ENCODE data around the gene VRK1.
"Not testable (repeated sequence)": the region's sequence is repeated elsewhere in the genome, so short reads cannot be mapped to it uniquely, and the experiment has no call there.

VRK1 gene

DNA sequence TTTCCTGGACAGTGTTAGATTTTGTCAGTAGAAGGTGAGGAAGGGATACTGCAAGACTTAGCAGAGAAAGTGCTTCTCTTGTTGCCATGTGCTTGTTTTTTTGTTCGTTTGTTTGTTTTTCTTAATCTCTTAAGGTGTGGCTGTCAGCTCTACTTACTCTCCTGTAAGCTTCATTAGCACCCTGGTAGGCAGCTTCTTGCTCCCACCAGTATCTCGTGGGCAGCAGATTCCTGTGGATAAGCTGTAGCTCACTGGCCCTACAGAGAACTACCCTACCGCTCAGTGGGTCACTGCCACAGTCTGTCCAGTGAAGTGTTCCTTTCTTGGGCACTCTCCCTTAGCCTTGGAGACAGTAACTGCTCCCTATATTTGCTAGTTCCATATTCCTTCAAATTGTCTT is 30.1 kb downstream of the VRK1 start:
- DNase-seq = peak; percentile 44

DNA sequence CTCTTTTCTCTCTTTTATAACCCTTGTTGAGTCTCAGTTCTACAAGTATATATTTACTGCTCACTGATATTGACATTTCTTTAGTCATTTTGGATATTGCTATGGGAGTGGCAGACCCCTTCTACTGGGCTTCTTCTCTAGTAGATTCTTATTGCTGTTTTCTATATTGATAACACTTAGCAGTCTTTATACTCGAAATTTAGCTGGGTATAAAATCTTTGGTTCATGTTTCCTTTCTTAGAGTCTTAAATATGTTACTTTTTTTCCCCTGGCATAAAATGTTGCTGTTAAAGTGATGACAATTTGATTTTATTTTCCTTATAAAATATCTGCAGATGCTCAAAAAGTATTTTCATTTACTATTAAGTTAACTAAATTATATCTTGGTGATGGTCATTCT is 32.6 kb downstream of the VRK1 start:
- no peak for DNase-seq

DNA sequence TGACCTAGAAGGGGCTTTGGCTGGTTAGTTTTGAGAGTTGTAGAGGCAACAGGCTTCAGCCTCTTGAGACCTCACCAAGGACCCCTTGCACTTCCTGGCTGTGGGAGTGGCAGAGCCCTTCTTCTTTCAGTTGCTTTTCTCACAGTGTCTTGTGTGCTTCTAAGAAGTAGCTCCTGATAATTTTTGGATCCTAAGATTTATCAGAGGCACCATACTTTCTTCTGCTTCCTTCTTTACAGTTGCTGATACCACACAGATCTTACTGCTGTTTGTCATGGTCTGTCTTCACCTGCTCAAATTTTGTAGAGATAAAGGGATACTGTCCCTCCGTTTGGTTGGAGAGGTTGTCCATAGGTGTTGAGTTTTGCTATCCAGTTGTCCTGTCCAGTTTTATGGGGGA is 33.8 kb downstream of the VRK1 start:
- DNase-seq = no peak

DNA sequence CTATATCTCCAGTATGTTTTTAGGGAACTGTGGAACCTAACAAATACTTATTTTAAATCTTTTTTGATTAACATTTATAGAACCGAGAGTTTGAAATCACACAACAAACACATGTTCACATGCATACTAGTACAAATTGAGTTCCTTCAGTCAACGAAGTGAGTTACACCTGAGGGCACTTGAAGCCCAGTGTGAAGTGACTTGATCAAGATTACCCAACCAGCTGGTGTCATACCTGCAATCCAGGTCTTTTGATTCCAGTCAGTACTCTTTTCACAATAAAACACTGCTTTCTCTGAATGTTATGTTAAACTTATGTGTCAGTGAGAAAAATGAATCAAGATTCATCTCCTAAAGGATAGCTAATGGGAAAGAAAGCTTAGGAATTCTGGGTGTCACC is 35.2 kb downstream of the VRK1 start:
- no peak for DNase-seq

DNA sequence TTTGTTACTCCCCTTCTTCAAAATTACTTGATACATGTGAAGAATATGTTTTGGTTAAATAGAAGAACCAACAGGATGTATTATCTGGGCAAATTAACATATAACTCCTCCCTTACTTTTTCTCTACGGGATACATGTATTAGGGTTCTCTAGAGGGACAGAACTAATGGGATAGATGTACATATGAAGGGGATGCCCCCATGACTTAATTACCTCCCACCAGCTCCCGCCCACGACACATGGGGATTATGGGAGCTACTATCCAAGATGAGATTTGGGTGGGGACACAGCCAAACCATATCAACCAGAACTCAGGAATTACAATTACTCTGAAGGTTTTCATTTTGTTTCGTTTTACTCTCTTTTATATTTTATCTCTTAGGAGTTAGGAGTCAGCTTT is 41.3 kb downstream of the VRK1 start:
- DNase-seq = no peak

DNA sequence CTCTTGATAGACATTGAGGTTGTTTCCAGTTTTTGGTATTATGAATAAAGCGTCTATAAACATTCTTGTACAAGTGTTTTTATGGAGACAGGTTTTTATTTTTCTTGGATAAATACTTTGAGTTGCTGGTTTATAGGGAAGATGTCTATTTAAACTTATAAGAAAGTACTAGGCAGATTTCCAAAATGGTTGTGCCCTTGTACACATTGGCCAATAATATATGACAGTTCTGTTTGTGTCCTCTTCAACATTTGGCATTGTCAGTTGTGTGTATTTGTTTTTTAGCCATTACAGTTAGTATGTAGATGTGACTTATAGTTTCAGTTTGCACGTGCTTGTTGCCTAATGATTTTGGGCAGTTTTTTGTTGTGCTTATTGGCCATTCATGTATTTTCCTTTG is 42.1 kb downstream of the VRK1 start:
- no peak for DNase-seq

DNA sequence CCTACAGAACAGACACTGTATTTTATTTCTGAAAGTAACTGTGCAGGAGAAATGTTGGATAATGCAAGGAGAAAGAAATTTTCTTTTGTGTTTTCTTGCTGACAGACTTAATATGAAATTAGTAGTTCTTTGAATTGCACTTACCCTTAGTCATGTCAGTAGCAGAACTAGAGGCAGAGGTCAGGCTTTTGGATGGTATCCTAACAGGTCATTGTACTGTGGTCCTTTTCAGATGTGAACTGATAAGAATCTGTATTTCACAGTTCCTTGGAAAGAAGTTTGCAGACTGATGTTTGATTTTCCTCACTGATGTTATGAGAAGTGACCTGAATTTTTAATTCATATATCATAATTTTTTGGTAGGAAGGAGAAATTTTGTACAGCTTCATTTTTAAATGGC is 46.0 kb downstream of the VRK1 start:
- no peak for DNase-seq

DNA sequence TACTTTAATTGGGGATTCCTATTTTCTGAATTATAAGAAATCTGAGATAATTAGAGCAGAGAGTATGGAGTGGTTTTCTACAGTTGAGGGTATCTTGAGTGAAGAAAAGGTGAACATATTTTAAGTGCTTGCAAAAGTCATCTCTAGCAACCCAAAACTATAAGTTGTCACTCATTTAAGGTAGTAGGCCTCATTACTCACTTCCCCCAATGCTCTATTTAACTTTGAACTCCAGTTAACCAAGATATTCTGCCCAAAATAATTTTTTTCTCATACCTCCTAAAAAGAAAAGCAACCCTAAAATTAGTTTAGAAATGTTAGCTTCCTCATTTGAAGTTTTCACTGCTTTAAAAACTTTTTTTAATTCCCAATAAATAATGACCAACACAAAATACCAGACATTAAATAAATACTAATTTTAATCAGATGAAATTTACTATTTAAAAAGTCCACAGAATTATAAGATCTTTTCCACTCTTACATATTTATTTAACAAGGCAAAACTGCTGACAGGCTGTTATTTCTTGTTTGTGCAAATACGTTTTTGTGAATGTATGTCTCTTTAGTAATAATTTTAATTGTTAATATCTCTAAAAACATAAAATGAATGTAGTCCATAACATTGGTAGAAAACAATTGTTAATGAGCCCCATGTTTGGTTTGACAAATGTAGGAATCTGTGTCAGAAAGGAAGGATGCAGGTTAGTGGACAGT is 47.8 kb downstream of the VRK1 start:
- DNase-seq = no peak

DNA sequence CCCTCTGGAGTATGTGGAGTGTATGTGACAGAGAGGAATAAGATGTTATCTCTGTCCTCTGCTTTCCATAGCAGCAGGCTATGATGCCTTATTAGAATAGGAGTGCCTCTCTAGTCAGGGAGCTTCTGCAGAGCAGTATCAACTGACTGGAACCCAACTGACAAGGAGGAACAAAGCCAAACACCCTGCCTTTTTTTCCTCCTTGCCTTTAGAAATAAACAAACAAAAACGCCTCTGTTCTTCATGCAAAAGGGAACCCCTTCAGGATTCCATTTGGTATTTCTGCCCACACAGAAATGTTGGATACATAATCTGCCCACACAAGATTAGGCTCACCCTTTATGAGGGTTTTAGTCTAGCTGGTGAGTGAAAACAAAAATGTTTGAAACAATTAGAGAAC is 50.3 kb downstream of the VRK1 start:
- DNase-seq = no peak

DNA sequence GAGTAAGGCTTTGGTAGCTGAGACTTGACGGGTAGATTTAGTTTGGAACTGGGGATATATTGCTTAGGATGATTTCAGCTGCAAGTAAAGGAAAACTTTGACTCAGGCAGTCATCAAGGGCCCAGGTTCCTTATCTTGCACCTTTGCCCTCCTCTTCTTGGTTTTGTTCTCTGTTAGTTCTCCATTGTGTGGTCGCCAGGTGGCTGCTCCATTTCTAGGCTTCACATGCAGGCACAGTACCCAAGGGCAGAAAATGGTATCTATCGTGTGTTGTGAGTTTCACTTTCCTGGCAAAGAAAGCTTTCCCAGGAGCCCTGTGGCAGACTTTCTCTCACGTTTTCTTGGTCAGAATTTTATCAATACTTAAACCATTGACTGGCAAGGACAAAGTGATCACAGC is 50.8 kb downstream of the VRK1 start:
- DNase-seq = no peak

DNA sequence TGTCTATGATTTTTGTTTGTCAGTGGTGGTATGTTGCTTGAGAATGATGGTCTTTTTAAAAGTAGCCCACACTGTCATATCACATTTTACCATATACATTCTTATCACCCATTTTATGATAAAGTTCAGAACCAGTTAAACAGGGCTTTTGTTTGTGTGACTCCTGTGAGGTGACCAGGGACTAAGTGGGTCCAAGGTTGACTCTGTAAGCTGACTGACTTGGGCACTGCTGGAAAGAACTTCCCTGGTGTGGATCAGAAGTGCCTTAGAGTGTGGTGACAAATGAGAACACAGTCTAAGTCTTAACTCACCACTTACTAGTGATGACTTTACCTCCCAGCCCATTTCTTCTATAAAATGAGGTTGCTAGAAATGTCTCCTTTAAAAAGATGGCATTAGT is 52.6 kb downstream of the VRK1 start:
- DNase-seq = no peak

DNA sequence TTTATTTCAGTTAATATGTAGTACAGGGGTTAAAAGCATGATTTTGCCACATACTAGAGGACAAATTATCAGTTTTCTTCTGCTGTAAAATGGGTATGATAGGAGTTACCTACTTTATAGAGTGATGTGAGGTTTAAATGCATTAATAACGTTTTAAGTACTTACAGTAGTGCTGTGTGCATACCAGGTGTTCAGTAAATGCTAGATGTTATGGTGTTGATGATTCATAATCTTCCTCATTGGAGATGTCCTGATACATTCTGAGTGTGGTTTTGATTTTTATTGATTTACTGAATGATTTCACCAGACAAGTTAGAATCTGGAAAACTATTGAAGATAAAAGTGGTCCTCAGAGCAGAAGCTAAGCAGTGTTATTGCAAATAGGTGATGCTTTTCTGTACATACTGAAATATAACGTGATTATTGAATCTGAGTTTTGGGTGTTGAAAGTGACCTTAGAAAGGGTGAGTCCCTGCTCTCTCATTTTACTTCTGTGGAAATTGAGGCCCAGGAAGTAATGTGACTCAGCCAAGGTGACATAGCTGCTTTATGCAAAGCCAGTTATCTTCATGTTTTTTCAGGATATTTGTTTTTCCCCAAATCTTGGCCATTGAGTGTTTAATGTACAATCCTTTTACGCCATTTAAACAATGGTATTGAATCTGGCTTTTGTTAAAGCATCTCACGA is 54.7 kb downstream of the VRK1 start:
- no peak for DNase-seq

DNA sequence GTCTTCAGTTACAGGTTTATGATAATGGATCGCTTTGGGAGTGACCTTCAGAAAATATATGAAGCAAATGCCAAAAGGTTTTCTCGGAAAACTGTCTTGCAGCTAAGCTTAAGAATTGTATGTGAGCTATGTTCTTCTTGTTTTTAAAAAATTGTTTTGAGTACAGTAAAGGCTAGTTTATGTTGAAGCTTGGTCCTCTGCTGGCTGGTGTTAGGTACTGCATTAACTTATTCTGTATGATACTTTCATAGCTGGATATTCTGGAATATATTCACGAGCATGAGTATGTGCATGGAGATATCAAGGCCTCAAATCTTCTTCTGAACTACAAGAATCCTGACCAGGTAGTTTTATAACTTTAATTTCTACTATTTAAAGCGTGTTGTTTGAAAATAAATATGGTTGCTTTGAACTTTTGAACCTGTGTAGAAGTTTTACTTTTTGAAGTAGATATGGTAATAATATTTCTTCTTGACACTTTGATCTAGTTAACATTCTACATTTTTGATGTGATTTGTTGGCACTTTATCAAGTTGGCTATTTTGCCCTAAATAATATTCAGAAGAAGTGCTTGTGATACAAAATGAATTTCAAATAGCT is 55.7 kb downstream of the VRK1 start:
- DNase-seq = peak; percentile 60

DNA sequence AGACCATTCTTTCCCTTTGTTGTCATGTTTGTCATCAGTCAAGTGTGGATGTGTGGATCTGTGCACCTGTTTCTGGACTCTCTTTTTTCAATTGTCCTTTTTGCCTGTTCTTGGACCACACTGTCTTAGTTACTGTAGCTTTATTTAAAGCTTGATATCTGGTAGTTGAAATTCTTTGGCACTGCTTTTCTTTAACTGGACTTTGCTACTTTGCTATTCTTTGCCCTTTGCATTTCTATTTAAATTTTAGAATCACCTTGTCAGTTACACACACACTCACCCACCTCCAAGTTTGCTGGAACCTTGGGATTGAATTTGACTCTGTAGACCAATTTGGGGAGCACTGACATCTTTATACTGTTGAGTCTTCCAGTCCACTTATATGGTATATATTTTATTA is 61.5 kb downstream of the VRK1 start:
- no peak for DNase-seq

DNA sequence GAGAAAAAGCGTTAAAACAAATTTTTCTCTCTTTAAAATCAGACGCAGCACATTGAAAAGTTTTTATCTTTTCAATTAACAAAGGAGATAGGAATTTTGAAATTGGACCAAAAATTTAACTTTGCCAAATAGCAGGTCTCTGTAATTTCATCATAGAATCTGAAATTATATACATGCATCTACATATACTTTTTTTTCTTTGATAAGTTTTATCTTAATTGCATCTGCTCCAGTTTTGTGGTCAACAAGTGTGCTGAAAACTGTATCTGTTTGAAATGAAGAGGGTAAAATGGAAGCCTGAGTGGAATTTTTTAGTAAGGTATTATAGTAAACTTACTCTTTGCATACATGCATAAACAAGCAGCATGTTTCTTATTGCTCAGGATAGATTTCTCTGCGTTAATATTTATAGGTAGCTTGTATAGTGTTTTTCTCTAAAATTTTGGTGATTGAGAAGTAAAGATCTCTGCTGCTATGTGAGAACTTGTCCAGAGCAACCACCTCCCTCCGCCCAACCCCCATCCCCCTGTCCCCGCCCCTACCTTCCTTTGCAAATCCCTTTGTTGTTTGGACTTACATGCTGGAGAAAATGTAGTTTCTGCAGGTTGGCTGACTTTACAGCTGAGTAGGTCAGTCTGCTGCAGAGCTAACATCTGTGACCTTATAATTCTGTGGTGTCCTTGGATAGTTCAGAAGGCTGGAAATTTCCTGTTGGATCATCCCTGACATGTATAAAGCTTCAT is 64.6 kb downstream of the VRK1 start:
- no peak for DNase-seq

DNA sequence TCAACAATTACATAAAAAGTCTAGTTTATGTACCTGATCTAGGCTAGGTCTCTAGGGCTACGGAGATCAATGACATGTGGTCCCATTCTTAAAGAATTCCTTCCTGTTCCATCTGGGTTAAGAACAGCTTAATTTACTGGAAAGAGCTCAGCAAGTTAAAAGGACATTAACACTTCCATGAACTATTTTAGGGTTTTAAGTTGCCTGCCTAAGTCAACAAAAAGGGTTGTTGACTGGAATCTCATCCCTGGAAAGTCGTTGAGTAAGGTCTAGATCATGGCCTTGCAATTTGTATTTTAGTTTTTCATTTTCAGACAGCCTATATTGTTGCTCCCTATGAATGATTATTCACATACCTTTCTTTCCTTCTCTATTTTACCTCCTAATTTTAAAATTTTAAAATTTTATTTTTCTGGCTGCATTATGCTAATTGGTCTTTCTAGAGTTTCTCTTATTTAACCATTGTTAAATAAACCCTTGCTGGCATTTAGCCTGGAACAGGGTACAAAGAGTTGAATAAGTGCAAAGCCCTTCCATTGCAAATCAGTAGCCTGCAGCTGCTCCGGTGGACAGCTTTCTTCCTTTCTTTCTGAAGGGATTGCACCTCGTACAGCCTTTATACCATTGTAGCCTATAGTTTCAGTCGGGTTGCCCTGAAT is 66.3 kb downstream of the VRK1 start:
- no peak for DNase-seq

DNA sequence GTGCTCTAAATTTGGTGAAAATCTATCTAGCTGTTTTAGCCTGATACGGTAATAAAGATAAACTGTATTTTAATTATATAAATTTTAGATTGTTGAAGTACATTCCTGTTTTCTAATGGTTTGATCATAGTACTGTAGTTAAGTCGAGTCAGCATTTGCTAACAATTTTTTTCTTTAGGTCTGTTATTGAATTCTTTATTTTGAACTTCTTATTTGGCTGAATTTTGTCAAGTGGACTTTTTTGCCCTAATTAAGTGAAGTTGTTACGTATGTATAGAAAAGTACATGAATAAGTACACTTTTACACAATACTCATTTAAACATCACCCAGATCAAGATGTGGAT is 66.8 kb downstream of the VRK1 start:
- DNase-seq = no peak

DNA sequence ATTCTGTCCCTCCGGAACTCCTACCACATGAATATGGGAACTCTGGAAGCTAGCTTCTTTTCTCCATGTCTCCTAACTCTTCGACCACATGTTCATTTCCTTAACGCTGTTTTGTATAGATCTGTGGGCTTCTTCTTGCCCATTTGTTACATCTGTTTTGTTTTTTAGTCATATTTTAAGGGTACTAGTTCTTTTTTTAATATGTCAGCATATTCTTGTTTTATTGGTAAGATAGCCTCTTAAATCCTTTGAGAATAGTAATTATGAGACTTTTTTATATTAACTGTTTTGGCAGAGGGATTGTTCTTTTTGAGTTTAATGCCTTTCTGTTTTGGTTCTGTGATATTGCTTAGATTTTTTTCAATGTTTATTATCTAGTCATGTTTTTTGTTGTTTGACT is 70.5 kb downstream of the VRK1 start:
- DNase-seq = no peak

DNA sequence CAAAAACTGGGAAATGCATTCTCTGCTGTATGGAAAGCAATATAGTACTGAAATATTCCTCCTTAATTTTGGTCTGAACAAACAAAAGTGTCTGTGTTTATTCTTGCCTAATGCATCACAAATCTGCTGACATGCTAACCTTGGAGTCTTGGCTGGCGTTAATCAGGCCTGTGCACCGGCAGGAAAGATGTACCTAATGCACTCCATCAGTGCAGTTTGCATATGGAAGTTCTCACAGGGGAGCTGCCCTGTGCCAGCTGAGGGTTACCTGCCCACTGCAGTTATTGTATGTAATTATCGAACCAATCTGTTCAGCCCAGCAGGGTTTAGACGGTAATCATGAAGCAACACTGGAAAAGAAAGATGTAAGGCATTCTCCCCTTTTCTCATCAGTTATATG is 76.9 kb downstream of the VRK1 start:
- no peak for DNase-seq

DNA sequence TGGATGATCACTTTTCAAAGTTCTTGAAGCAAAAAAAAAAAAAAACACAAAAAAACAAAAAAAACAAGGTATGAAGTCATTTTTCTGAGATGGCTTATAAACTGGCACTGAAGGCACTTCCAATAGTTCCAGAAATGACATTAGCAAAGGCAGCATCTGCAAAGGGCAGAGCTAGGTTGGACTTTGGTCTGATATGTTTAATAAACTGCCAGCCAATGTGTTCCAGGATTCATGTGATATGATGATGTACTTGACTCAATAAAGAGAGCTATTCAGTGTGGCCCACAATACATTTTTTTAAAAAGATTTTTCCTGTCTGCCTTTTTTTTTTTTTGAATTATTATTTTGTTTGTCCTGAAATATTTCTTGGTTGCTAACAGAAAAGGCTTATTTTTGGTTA is 79.6 kb downstream of the VRK1 start:
- no peak for DNase-seq

DNA sequence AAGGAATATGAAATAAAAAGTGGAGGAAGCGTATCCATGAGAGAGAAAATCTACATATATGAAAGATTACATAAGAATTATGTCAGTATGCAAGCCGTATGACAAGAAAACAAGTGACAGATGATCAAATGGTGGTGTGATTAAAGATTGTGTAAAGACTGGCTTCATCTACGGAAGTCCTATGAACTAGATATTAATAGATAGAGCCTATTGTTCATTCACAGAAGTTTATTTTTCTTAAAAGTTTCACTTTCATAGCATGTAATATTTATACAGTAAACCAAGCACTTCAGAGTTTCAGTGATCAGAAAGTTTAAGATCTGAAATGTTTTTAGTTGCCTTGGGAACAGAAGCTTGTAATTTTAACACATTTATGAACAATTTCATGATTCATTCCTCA is 84.5 kb downstream of the VRK1 start:
- DNase-seq = no peak

DNA sequence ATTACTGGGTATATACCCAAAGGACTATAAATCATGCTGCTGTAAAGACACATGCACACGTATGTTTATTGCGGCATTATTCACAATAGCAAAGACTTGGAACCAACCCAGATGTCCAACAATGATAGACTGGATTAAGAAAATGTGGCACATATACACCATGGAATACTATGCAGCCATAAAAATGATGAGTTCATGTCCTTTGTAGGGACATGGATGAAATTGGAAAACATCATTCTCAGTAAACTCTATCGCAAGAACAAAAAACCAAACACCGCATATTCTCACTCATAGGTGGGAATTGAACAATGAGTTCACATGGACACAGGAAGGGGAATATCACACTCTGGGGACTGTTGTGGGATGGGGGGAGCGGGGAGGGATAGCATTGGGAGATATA is 86.8 kb downstream of the VRK1 start:
- not testable (repeated sequence) for DNase-seq

DNA sequence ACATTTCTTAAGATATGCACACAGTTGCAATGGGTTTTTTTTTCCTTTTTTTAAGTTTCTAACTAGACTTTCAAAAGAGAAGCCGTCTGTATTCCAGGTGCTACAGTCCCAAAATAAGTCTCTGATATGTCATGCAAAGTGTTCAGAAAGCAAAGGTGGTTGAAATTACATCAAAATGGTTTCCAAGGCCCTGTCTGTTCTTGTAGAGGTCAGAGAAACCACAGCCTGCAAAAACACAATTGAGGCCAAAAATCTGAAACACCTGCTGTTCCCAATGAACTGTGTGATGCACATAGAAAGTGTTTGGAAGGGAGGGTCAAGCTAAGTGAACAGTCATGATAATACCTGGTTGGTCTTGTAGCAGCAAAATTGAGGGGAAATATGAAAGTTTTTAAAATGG is 91.0 kb downstream of the VRK1 start:
- no peak for DNase-seq

DNA sequence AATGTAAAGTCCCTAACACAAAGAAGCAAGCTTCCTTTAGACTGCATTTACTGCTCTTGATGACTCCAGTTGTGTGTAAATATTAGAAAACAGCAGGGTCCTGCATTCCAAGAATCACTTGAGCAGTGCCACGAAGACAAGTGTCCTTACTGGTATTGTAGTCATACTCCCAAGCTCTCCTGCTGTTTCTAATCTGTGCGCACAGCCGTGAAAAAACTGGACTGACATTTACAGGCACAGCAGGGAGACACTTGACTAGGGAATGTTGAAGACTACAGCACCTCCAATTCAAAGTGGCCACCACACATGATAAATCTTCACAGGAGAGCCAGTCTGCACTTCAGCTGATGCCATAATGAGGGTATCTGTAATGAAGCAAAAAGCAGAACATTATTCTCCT is 91.4 kb downstream of the VRK1 start:
- peak; percentile 65 for DNase-seq

Data from NCI-H2171 treated with DMSO at 0.1 percent for 48 hours (cell line).